CD14-positive monocyte (primary cell): ENCODE data around the gene KRT6C. TPM values are rescaled to one million over a fixed set of nuclear protein-coding genes. Genes with fewer than 3 reads are reported as not detected.
A peak's percentile ranks its signal among the peaks of the same experiment; 100 is the strongest.

ENCODE experiments used
- DNase-seq, 3 donors: peaks; one replicate each; pipeline ENCODE4 v3.0.0-alpha.2; 2011 to 2022
- H2AFZ ChIP-seq: 2 replicates; pipeline ENCODE4 v1.6.0; 2012; ENCODE audit warnings: mild to moderate bottlenecking, low read depth, low read length, inconsistent platforms; ENCODE audit not compliant: insufficient read depth, poor library complexity, severe bottlenecking
- H3K27ac ChIP-seq, 2 donors: 1 replicate in 1 of 2; 2 replicates in 1 of 2; pipeline ENCODE4 v1.5.1; 2012 to 2013; ENCODE audit warnings: low read length in 2 of 2, control low read depth in 1 of 2, inconsistent platforms in 1 of 2, low read depth in 1 of 2, mild to moderate bottlenecking in 1 of 2
- H3K27me3 ChIP-seq, 2 donors: one replicate each; pipeline versions ENCODE4 v1.6.0 to v1.6.1; 2011 to 2013; ENCODE audit warnings: low read length in 2 of 2; ENCODE audit not compliant: control insufficient read depth in 2 of 2, insufficient read depth in 2 of 2
- H3K36me3 ChIP-seq, 2 donors: replicated peaks in 1 of 2; 1 replicate in 1 of 2; 2 replicates in 1 of 2; pipeline versions ENCODE4 v1.5.1 to v1.6.1; 2012 to 2013; ENCODE audit warnings: low read length in 2 of 2, control low read depth in 1 of 2, inconsistent platforms in 1 of 2, mild to moderate bottlenecking in 1 of 2; ENCODE audit not compliant: insufficient read depth in 2 of 2, control insufficient read depth in 1 of 2
- H3K4me1 ChIP-seq, 2 donors: 1 replicate in 1 of 2; 2 replicates in 1 of 2; pipeline versions ENCODE4 v1.5.1 to v1.6.1; 2012 to 2013; ENCODE audit warnings: low read length in 2 of 2, control low read depth in 1 of 2, inconsistent platforms in 1 of 2, mild to moderate bottlenecking in 1 of 2, moderate library complexity in 1 of 2; ENCODE audit not compliant: insufficient read depth in 2 of 2, control insufficient read depth in 1 of 2
- H3K4me2 ChIP-seq: replicated peaks from 2 replicates; pipeline ENCODE3; 2012; ENCODE audit warnings: low read length, moderate library complexity, mild to moderate bottlenecking; ENCODE audit not compliant: poor library complexity, severe bottlenecking; ENCODE audit errors: extremely low read depth
- H3K4me3 ChIP-seq, 3 experiments: fragments of 200-600 bp in 1 of 3; sonication (generic) in 1 of 3; replicated peaks in 1 of 3; 1 replicate in 2 of 3; 2 replicates in 1 of 3; pipeline ENCODE4 v1.5.1; 2011 to 2013; ENCODE audit warnings: low read length in 3 of 3, mild to moderate bottlenecking in 3 of 3, control low read depth in 2 of 3, low read depth in 2 of 3, inconsistent platforms in 1 of 3, moderate library complexity in 1 of 3
- H3K79me2 ChIP-seq: 2 replicates; pipeline ENCODE4 v1.6.0; 2012; ENCODE audit warnings: mild to moderate bottlenecking, control low read depth, inconsistent platforms, low read length, moderate library complexity; ENCODE audit not compliant: insufficient read depth
- H3K9ac ChIP-seq: 2 replicates; pipeline ENCODE4 v1.6.0; 2017; ENCODE audit warnings: low read length, mild to moderate bottlenecking; ENCODE audit not compliant: insufficient read depth, poor library complexity, severe bottlenecking
- H3K9me3 ChIP-seq, 2 donors: replicated peaks in 1 of 2; 1 replicate in 1 of 2; 2 replicates in 1 of 2; pipeline versions ENCODE4 v1.5.1 to v1.6.1; 2012 to 2013; ENCODE audit warnings: low read length in 2 of 2, control low read depth in 1 of 2; ENCODE audit not compliant: control insufficient read depth in 1 of 2, insufficient read depth in 1 of 2
- H4K20me1 ChIP-seq: 2 replicates; pipeline ENCODE4 v1.6.0; 2012; ENCODE audit warnings: mild to moderate bottlenecking, low read length, control low read depth, moderate library complexity; ENCODE audit not compliant: insufficient read depth
- H3K27ac Mint-ChIP-seq, 7 donors: one replicate each; pipeline ENCODE4 v1.8.0; 2020; ENCODE audit warnings: mild to moderate bottlenecking in 7 of 7, mixed read lengths in 7 of 7, moderate library complexity in 6 of 7, inconsistent platforms in 2 of 7
- H3K27me3 Mint-ChIP-seq, 3 donors: one replicate each; pipeline ENCODE4 v1.8.0; 2021 to 2022; ENCODE audit warnings: low read depth in 3 of 3, mild to moderate bottlenecking in 3 of 3, mixed read lengths in 3 of 3, moderate library complexity in 3 of 3, inconsistent platforms in 1 of 3
- H3K36me3 Mint-ChIP-seq, 2 donors: one replicate each; pipeline ENCODE4 v1.8.0; 2020; ENCODE audit warnings: mixed read lengths in 2 of 2, inconsistent platforms in 1 of 2, mild to moderate bottlenecking in 1 of 2
- H3K4me1 Mint-ChIP-seq: one replicate; pipeline ENCODE4 v1.8.0; 2020; ENCODE audit warnings: mild to moderate bottlenecking, mixed read lengths
- H3K4me3 Mint-ChIP-seq, 2 donors: one replicate each; pipeline ENCODE4 v1.8.0; 2020; ENCODE audit warnings: mild to moderate bottlenecking in 2 of 2, mixed read lengths in 2 of 2, moderate library complexity in 1 of 2
- H3K9me3 Mint-ChIP-seq, 7 donors: one replicate each; pipeline ENCODE4 v1.8.0; 2020 to 2022; ENCODE audit warnings: mixed read lengths in 7 of 7, mild to moderate bottlenecking in 6 of 7, moderate library complexity in 6 of 7, inconsistent platforms in 2 of 7
- CTCF ChIP-seq: fragments of 200-600 bp; IDR thresholded peaks from one replicate; pipeline ENCODE4 v1.8.0; 2022; ENCODE audit warnings: antibody characterized with exemption, mild to moderate bottlenecking
- WGBS: methylation state at CpG from one replicate; pipeline ENCODE4 v1.1.5; 2013; ENCODE audit warnings: missing lambda C conversion rate; ENCODE audit not compliant: insufficient coverage; 5-methylcytosine and 5-hydroxymethylcytosine counted together
- intact Hi-C, 2 donors: fragments of 100-400 bp; cut with micrococcal nuclease; formaldehyde crosslinking; loops; one replicate each; pipeline versions ENCODE4 v1.15.0 to v1.15.1; 2023
- polyA plus RNA-seq, 3 donors: library from polyadenylated mRNA; depleted of rRNA in 1 of 3; unstranded in 2 of 3; stranded (reverse) in 1 of 3; fragments of 300-500 nt in 2 of 3; fragments of >200 nt in 1 of 3; fragmentation: Illumina TruSeq in 2 of 3; gene quantifications; 1 replicate in 2 of 3; 2 replicates in 1 of 3; pipeline ENCODE4 v1.2.3, GENCODE V29; 2012 to 2021

Gene KRT6C
- polyA plus RNA-seq, 3 donors: not detected

- H3K4me2 ChIP-seq: no peak overlapping the region
- H3K79me2 ChIP-seq: no peaks in the 10 kb centered on the region
- no peaks in the 10 kb centered on the region for H3K9me3 ChIP-seq
- H3K27me3 ChIP-seq: no peaks in the 10 kb centered on the region
- no peak overlapping the region for H3K27ac ChIP-seq
- H3K36me3 Mint-ChIP-seq: no peaks in the 10 kb centered on the region
- no peak for TF ChIP-seq CTCF
- DNase-seq: no peak
- H3K9ac ChIP-seq: no peak overlapping the region
- WGBS: no CpG with 5 or more reads among the region's 2 CpGs
- no peak overlapping the region for H3K4me3 Mint-ChIP-seq
- peaks cover 9 to 18% of the 10 kb centered on the region in 2 donors for H3K4me1 ChIP-seq
- H3K27ac Mint-ChIP-seq: no peak overlapping the region
- peaks cover 0 to 5% (median 0%) of the 10 kb centered on the region in 7 donors for H3K9me3 Mint-ChIP-seq
- intact Hi-C loops: no loop called here
- peaks cover 20% of the 10 kb centered on the region for H3K4me1 Mint-ChIP-seq
- H2AFZ ChIP-seq: no peak overlapping the region
- H3K4me3 ChIP-seq: no peak overlapping the region
- H4K20me1 ChIP-seq: no peaks in the 10 kb centered on the region
- H3K27me3 Mint-ChIP-seq: peaks cover 5 to 16% (median 13%) of the 10 kb centered on the region in 3 donors
- no peaks in the 10 kb centered on the region for H3K36me3 ChIP-seq
Measured at GRCh38 chr12:52496054-52496453, 22.4 kb upstream of the KRT6C start.

GRCh38 chr12:52495389-52495788 lies 21.8 kb upstream of the KRT6C start:
- intact Hi-C loops: no loop called here
- peaks cover 8 to 18% (median 15%) of the 10 kb centered on the region in 3 donors for H3K27me3 Mint-ChIP-seq
- H2AFZ ChIP-seq: peak overlapping the region; percentile 41
- no peaks in the 10 kb centered on the region for H3K36me3 Mint-ChIP-seq
- H3K4me2 ChIP-seq: peak overlapping the region; percentile 5
- no peak overlapping the region for H3K27ac ChIP-seq
- no peak overlapping the region for H3K4me3 ChIP-seq
- H4K20me1 ChIP-seq: no peaks in the 10 kb centered on the region
- no peak for TF ChIP-seq CTCF
- no peak overlapping the region for H3K27ac Mint-ChIP-seq
- H3K9ac ChIP-seq: peak overlapping the region; percentile 21
- H3K36me3 ChIP-seq: no peaks in the 10 kb centered on the region
- 33% methylated on average over 3 of the region's 3 CpGs for WGBS
- peaks cover 20% of the 10 kb centered on the region for H3K4me1 Mint-ChIP-seq
- H3K27me3 ChIP-seq: no peaks in the 10 kb centered on the region
- peaks cover 0 to 1% (median 0%) of the 10 kb centered on the region in 7 donors for H3K9me3 Mint-ChIP-seq
- H3K4me3 Mint-ChIP-seq: peak overlapping the region in 1 of 2 donors; percentile 19
- DNase-seq: no peak
- peaks cover 9 to 18% of the 10 kb centered on the region in 2 donors for H3K4me1 ChIP-seq
- no peaks in the 10 kb centered on the region for H3K79me2 ChIP-seq
- H3K9me3 ChIP-seq: no peaks in the 10 kb centered on the region
